ENCODE results near the gene MRTFA.
A peak's percentile ranks its signal among the peaks of the same experiment; 100 is the strongest.
"Not testable (repeated sequence)": the region's sequence is repeated elsewhere in the genome, so short reads cannot be mapped to it uniquely, and the experiment has no call there.

MRTFA gene

DNA sequence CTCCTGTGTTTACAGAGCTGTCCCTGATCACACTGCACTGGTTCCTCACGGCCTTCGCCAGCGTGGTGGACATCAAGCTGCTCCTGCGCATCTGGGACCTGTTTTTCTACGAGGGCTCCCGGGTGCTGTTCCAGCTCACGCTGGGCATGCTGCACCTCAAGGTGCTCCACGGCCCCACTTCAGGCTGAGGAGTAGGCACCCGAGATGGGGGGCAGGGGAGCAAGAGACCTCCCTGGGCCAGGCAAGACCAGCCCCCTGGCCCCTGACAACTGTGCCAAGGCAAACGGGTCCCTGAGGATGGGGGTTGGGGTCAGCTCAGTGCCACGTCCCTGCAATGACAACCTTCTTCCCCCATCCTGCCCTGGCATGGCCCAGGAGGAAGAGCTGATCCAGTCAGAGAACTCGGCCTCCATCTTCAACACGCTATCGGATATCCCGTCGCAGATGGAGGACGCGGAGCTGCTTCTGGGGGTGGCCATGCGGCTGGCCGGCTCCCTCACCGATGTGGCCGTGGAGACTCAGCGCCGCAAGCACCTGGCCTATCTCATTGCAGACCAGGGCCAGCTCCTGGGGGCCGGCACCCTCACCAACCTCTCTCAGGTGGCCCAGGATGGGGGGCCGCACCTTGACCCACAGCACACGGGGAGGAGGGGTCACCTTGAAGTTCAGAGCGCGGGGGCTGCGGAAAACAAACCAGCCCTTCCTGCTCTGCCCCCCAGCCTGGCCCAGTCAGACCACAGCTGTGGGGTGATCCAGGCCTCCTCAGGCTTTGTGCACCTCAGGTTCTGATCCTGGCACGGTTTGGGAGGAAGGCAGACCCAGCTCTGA lies 230.2 kb downstream of the MRTFA start:
- no peak for DNase-seq

- DNase-seq: no peak
Observed at GRCh38 chr22:40405178-40406062, 231.1 kb downstream of the MRTFA start.

DNA sequence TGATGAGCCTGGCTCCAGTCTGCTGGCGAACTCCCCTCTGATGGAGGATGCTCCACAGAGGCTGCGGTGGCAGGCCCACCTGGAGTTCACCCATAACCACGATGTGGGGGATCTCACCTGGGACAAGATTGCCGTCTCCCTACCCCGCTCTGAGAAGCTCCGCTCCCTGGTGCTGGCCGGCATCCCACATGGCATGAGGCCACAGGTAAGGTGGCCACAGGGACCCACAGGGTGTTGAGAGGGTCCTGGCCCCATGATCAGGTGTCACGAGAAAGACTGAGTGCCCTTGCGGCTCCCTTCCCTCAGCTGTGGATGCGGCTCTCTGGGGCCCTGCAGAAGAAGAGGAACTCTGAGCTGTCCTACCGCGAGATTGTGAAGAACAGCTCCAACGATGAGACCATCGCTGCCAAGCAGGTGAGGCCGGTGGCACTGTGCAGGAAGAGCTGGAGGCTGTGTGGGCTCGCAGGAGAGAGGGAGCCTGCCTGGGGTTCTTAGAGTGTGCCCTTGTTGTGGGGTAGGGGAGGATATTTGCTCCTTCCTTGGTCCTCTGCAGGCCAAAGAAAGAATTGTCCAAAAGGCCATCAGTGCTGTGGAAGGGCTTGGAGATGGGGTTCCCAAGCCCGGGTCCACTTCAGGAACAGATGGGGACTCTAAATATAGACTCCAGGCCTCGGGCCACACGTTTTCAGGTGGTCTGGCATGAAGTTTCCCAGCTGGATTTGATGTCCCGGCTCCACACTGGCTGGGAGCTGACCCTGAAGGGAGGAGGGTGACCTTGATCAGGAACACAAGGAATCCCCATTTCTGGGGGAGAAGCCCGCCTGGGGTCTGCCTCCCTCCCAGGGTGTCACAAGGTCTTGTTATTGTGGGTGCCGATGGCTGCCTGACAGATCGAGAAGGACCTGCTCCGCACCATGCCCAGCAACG lies 232.0 kb downstream of the MRTFA start:
- DNase-seq: no peak

DNA sequence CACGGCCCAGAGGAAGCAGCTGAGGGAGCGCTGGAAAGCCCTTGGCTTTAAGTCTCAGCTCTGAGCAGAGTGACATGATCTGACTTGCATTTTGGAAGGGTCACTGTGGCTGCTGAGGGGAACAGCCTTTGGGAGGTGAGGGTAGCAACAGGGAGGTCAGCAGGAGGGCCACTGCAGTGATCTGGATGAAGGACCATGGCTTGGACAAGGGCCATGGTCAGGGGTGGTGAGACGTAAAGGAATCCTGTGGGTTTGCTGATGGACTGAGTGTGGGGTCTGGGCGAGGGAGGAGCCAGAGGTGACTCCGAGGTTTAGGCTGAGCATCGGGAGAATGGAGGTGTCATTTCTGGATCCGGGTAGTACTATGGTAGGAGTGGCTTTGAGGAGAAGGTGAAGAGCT lies 232.9 kb downstream of the MRTFA start:
- DNase-seq: no peak

DNA sequence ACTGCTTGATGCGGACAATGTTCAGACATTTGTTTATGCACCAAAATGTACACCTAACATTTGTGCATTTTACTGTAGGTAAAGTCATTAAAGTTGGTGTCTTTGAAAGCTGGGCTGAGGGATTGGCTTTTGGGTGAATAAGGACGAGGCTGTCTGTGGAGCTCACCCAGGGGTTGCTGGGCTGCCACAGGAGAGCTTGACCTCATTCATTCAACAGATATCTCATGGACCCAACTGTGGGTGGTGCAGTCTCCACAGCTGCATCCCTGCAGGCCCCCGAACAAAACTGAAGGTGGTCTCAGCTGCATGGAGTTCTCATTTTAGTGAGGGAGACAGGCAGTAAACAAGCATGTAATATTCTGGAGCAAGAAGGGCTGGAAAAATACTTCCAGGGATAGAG lies 233.4 kb downstream of the MRTFA start:
- no peak for DNase-seq

DNA sequence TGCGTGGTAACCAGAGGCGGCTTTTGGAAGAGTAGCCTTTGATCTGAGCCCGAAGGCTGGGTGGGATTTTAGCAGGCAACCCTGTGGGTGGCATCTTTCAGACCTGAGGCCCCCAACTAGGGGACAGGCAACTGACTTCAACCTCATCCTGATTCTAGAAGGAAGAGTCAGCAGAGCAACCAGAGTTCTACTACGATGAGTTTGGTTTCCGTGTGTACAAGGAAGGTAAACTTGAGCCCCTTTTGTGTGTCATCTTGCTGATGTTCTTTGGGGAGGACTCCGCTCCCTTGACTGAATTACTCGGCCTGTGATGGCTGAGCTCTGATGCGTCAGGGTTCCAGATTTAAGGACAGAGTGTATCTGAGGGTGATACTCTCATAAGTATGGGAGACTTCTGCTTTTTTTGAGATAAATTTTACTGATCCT lies 234.5 kb downstream of the MRTFA start:
- no peak for DNase-seq

DNA sequence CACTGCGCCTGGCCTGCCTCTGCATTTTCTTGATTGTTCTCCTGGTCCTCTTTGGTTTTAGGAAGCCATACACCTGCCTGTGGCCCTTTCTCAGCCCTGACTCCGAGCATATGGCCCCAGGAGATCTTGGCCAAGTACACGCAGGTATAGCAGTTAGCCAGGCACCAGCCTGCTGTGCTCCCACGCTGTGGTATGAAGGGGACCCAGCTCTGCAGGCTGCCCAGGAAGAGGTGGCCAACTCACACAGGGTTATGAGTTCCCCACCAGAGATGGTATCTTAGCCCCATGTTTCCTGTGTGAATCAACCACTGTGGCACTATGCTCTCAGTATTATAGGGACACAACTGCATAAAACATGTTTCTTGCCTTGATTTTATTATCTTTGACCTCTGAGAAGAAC lies 235.0 kb downstream of the MRTFA start:
- DNase-seq: no peak

- DNase-seq: no peak
Observed at GRCh38 chr22:40400159-40400558, 236.4 kb downstream of the MRTFA start.

DNA sequence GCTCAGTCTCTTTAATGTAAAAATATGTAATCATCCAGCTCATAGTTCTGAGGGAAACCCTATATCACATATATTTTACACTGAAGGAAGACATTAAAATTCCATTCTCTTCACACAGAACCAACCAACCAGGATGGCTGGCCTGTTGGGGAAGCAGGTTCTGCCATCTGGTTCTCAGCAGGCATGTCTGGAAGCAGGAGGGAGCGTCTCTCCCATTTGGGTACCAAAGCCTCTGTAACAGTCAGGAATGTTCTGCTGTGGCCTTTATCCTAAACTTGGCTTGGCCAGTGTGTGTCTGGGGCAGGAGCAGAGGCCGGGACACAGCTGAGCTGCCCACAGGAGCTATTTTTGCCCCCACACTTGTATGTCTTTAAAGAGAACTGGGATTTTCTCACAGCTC lies 236.9 kb downstream of the MRTFA start:
- DNase-seq: no peak

DNA sequence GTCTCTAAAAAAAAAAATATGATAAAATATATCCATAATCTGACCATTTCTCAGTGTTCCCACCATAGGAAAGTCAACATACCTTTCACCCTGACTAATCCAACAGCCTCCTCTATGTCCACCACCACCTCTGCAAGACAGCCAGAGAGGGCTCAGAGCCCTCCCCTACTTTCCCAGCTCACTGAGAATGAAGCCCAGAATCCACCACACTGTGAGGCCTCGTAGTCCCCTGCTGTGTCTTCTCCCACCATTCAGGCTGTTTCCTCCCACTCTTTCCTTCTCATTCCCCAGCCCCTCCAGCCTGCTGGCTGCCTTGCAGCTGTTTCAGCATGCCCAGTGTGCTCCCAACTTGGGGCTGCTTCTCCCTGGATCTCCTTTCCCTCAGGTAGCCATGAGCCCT lies 239.1 kb downstream of the MRTFA start:
- DNase-seq: no peak

GRCh38 chr22:40396882-40397281 lies 239.6 kb downstream of the MRTFA start:
- peak; percentile 34 for DNase-seq

DNA sequence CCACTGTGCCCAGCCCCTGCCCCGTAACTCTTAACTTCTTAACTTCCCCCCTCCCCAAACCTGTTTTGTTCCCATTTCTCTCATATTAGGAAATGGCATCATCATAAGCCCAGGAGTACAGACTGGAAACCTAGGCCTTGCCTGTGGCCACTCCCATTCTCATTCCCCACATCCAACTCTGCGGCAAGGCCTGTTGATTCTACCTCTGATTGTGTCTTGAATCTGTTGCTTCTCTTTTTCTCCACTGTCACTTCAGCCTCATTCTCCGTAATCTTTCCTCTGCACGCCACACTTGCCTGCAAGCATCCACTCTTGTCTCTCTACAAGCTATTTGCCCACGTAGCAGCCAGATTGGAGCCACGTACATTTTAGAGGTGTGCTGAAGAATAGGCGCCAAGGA lies 240.9 kb downstream of the MRTFA start:
- DNase-seq: no peak

DNA sequence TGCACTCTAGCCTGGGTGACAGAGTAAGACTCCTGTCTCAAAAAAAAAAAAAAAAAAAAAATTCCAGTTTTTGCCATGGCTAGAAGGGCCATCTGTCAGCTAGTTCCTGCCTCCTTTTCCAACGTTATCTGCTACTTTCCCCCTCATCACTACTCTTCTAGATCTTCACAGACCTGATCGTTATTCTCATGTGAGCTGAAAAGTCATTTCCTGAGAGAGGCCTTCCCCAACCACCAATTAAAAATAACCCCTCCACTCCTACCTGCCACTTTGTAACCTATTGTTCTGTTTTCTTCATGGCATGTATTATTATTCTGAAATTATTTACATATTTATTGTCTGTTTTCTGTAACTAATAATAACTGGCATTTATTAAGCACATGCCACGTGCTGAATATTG lies 241.9 kb downstream of the MRTFA start:
- DNase-seq: no peak

DNA sequence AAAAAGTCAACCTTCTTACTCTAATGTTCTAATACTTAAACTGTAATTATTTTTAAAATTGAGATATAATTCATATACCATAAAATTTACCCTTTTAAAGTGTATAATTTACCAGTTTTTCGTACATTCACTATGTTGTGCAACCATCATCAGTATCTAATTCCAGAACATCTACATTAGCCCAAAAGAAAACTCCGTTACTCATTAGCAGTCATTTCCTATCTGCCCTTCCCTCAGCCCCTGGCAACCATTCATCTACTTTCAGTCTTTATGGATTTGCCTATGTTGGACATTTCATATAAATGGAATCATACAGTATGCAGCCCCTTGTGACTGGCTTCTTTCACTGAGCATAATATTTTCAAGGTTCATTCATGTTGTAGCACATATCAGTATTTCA lies 243.9 kb downstream of the MRTFA start:
- DNase-seq: no peak

DNA sequence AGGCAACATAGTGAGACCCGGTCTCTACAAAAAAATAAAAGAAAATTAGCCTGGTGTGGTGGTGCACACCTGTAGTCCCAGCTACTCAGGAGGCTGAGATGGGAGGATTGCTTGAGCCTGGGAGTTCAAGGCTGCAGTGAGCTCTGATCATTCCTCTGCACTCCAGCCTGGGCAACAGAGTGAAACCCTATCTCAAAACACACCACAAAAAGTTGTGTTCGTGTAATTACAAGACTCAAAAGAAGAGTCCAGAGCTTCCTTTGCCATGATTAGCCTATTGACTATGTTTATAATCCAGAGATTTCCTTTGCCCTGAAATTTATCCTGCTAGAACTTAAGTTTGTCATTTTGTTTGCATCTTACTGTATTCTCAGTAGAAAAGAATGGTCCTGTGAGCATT lies 245.1 kb downstream of the MRTFA start:
- DNase-seq: no peak

GRCh38 chr22:40388231-40388630 lies 248.3 kb downstream of the MRTFA start:
- no peak for DNase-seq

GRCh38 chr22:40387746-40388145 lies 248.8 kb downstream of the MRTFA start:
- no peak for DNase-seq

DNA sequence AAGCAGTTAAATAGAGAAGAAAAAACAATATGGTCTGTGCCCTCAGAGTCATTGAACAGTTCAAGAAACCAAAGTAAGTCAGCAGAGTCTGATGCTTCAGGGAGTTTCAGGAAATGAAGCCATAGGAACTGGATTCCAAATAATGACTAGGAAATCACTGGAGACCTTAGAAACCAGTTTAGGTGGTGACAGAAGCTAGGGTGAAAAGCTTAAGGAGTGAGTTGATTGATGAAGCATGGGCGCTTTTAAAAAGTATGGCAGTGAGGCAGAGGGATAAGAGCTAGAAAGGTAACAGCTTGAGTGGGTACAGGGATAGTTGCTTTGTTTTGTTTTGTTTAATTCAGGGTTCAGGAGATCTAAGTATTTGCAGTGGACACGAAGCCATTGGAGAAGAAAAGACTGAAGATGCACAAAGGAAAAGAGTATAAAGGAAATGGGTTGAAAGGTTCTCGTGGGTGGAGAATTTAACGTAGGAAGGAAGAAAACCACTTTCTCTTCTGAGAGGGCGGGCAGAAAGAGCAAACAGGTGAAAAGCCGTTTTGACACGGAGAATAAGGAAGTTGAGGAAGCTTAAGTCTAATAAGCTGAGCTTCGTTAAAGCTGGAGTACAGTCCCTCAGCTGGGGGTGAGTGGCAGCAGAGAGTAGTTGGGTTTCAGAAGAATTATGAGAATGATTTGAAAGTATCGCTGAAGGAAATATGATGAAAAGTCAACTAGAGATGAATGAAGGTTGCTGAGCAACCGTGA lies 251.3 kb downstream of the MRTFA start:
- DNase-seq: no peak

DNA sequence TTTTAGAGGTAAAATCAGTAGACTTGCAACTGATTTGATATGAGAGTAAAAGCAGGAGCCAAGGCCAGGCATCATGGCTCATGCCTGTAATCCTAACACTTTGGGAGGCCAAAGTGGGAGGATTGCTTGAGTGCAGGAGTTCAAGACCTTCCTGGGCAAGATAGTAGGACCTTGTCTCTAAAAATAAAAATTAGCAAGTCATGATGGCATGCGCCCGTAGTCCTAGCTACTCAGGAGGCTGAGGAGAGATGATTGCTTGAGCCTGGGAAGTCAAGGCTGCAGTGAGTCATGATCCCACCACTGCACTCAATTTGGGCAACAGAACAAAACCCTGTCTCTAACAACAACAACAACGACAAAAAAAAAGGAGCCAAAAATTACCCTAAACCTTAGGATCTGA lies 252.6 kb downstream of the MRTFA start:
- DNase-seq: no peak

GRCh38 chr22:40381461-40381860 lies 255.1 kb downstream of the MRTFA start:
- DNase-seq: no peak

DNA sequence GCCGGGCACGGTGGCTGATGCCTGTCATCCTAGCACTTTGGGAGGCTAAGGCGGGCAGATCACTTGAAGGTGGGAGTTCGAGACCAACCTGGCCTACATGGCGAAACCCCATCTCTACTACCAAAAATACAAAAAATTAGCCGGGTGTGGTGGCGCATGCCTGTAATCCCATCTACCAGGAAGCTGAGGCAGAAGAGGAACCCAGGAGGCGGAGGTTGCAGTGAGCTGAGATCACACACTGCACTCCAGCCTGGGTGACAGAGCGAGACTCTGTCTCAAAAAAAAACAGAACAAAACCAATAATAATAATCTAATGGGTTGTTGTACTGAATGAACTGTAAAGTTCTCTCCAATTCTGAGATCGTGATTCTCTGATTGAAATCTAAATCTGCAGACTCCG lies 258.1 kb downstream of the MRTFA start:
- DNase-seq: not testable (repeated sequence)

DNA sequence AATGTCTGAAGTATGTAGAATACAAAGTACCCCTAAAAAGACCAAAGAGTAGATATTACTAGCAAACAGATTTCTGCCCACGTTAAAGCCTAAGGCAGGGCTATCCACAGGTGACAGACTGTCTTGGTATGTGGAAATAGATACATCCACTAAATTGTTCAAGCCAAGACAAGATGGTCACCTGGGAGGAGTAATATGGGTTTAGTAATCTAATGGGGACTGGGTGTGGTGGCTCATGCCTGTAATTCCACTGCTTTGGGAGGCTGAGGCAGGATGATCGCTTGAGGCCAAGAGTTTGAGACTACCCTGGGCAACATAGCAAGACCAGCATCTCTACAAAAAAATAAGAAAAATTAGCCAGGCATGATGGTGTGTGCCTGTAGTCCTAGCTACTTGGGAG lies 258.6 kb downstream of the MRTFA start:
- DNase-seq: no peak
